ENCODE measurements around the gene NEK5. TPM values are rescaled to one million over a fixed set of nuclear protein-coding genes. Genes with fewer than 3 reads are reported as not detected.
A peak's percentile ranks its signal among the peaks of the same experiment; 100 is the strongest.

The NEK5 gene
- total RNA-seq, 4 donors from 2014 or later, result 0.07 TPM; not detected in 3

- DNase-seq (peak in 1 of 2 donors; percentile 25), ATAC-seq (peak; percentile 82)
- TF ChIP-seq CTCF (IDR thresholded peaks at IDR 0.05 in 4 of 5, conservative IDR thresholded peaks at IDR 0.05 in 1 of 5) (peak; percentile 66 to 87 (median 71)), POLR2A (IDR thresholded peaks at IDR 0.05) (no peak)
- no peaks in the 10 kb centered on the region for H3K27me3 ChIP-seq
- H3K9me3 ChIP-seq, result no peaks in the 10 kb centered on the region
- in situ Hi-C loops (cut with MboI; ENCODE audit: low sequenced_read_pairs in 4 of 4) (loop anchor here (10.0 to 25.0 kb wide), 4 partner anchors 123 to 691 kb away; partner anchors contain the start of gene DHRS12 (in 1 of the 4)), intact Hi-C loops (cut with DNase I; ENCODE audit: low total_unique reads) (loop anchor here (1.0 to 10.0 kb wide), 5 partner anchors 127 to 1003 kb away; partner anchors contain the start of gene TMEM272)
- H3K27ac ChIP-seq, result no peak overlapping the region
- peaks cover 6 to 21% of the 10 kb centered on the region in 2 donors for H3K4me1 ChIP-seq
- peak overlapping the region; percentile 67 to 80 (median 74) for H3K4me3 ChIP-seq
- H3K36me3 ChIP-seq, result peaks cover 0 to 8% of the 10 kb centered on the region in 2 donors
Measured at GRCh38 chr13:52127783-52128702, 830 bp downstream of the NEK5 start.

- no peaks in the 10 kb centered on the region for H3K27me3 ChIP-seq
- peaks cover 0 to 8% of the 10 kb centered on the region in 2 donors for H3K36me3 ChIP-seq
- no peak for DNase-seq
- H3K4me1 ChIP-seq, result peaks cover 6 to 21% of the 10 kb centered on the region in 2 donors
- peak in 1 of 2 donors; percentile 24 for ATAC-seq
- H3K27ac ChIP-seq, result no peak overlapping the region
- TF ChIP-seq POLR2A (IDR thresholded peaks at IDR 0.05) (no peak), CTCF (IDR thresholded peaks at IDR 0.05 in 4 of 5, conservative IDR thresholded peaks at IDR 0.05 in 1 of 5) (no peak)
- peak overlapping the region in 1 of 4 donors; percentile 80 for H3K4me3 ChIP-seq
- intact Hi-C loops (cut with DNase I; ENCODE audit: low total_unique reads) (loop anchor here (1.0 to 10.0 kb wide), 4 partner anchors 231 to 1003 kb away; partner anchors contain the start of gene TMEM272), in situ Hi-C loops (cut with MboI; ENCODE audit: low sequenced_read_pairs in 4 of 4) (loop anchor here (10.0 to 25.0 kb wide), 4 partner anchors 123 to 690 kb away; partner anchors contain the start of gene DHRS12 (in 1 of the 4))
- H3K9me3 ChIP-seq, result no peaks in the 10 kb centered on the region
Measured at GRCh38 chr13:52127378-52127777, 1.5 kb downstream of the NEK5 start.

- intact Hi-C loops (cut with DNase I; ENCODE audit: low total_unique reads) (loop anchor here (10.0 kb wide), 1 partner anchor 1001 kb away; no protein-coding TSS in a partner anchor), in situ Hi-C loops (cut with MboI; ENCODE audit: low sequenced_read_pairs in 4 of 4) (loop anchor here (10.0 to 25.0 kb wide), 4 partner anchors 121 to 688 kb away; partner anchors contain the start of gene DHRS12 (in 1 of the 4))
- Histone ChIP-seq H3K4me1 (peaks cover 6 to 21% of the 10 kb centered on the region in 2 donors), H3K27ac (no peak overlapping the region), H3K9me3 (no peaks in the 10 kb centered on the region), H3K27me3 (no peaks in the 10 kb centered on the region), H3K4me3 (no peak overlapping the region), H3K36me3 (no peaks in the 10 kb centered on the region)
- ATAC-seq (no peak), DNase-seq (no peak)
- TF ChIP-seq CTCF (IDR thresholded peaks at IDR 0.05 in 4 of 5, conservative IDR thresholded peaks at IDR 0.05 in 1 of 5) (no peak), POLR2A (IDR thresholded peaks at IDR 0.05) (no peak)
Measured at GRCh38 chr13:52125547-52125946, 3.3 kb downstream of the NEK5 start.

- intact Hi-C loops (cut with DNase I; ENCODE audit: low total_unique reads) (no loop called here), in situ Hi-C loops (cut with MboI; ENCODE audit: low sequenced_read_pairs in 4 of 4) (no loop called here)
- no peak for DNase-seq
- no peak for ATAC-seq
- H3K27ac ChIP-seq, result no peak overlapping the region
- H3K27me3 ChIP-seq, result no peaks in the 10 kb centered on the region
- H3K36me3 ChIP-seq, result no peaks in the 10 kb centered on the region
- H3K4me3 ChIP-seq, result no peak overlapping the region
- H3K4me1 ChIP-seq, result no peaks in the 10 kb centered on the region
- TF ChIP-seq POLR2A (IDR thresholded peaks at IDR 0.05) (no peak), CTCF (IDR thresholded peaks at IDR 0.05 in 4 of 5, conservative IDR thresholded peaks at IDR 0.05 in 1 of 5) (no peak)
- no peaks in the 10 kb centered on the region for H3K9me3 ChIP-seq
Measured at GRCh38 chr13:52118595-52118994, 10.3 kb downstream of the NEK5 start.

Data from gastrocnemius medialis (tissue), 4 donors.